Neural cell (in vitro differentiated cells): ENCODE measurements around the gene RHO.

Experiments used
- MXI1 ChIP-seq: fragments of 450-650 bp; conservative IDR thresholded peaks from 2 replicates; pipeline ENCODE4 v1.6.1; 2014; ENCODE audit warnings: antibody characterized with exemption, mild to moderate bottlenecking; ENCODE audit not compliant: poor library complexity, severe bottlenecking
- SMC3 ChIP-seq: fragments of 450-650 bp; conservative IDR thresholded peaks from 2 replicates; pipeline ENCODE4 v1.6.1; 2014; ENCODE audit warnings: antibody characterized with exemption, mild to moderate bottlenecking, moderate library complexity; ENCODE audit not compliant: poor library complexity
- TAF1 ChIP-seq: IDR thresholded peaks from 2 replicates; pipeline ENCODE4 v1.6.1; 2012; ENCODE audit warnings: low read depth
- TF ChIP-seq, protein P1 (sequence below): IDR thresholded peaks from 2 replicates; pipeline ENCODE4 v1.6.1; 2012; ENCODE audit warnings: borderline replicate concordance
- TF ChIP-seq, protein P2 (sequence below): fragments of 450-650 bp; IDR thresholded peaks from 2 replicates; pipeline ENCODE4 v1.5.1; 2014; ENCODE audit warnings: antibody characterized with exemption, mild to moderate bottlenecking, moderate library complexity; ENCODE audit not compliant: poor library complexity, severe bottlenecking

DNA sequence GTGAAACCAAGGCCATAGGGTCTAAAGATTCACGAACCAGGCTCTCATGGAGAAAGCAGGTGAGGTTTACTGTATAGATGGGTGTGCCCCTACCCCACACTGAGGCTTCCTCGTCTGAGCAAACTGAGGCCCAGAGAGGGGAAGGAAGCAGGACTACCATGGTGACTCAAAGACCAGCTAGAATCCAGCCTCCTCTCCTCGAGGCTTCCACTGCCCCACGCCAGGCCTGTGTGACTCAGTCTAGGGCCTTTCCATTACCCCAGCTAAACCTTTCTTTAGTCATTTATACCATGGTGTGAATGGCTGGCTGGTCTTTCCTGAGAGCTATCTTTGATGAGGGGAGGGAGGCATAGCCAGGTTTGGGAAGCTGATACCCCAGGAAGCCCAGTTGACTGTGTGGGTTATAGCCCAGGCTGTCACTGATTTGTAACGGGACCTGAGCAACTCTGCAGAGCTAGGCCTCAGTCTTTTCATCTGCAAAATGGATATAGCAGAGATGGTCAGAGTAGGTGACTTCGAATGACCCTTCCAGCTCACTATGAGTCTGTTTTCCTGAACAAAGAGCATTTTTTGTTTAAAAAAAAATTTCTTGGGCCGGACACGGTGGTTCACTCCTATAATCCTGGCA, 3.0 kb upstream of the RHO start:
- TF ChIP-seq TAF1 (no peak), MXI1 (no peak), SMC3 (no peak)
- TF ChIP-seq, protein P1, sequence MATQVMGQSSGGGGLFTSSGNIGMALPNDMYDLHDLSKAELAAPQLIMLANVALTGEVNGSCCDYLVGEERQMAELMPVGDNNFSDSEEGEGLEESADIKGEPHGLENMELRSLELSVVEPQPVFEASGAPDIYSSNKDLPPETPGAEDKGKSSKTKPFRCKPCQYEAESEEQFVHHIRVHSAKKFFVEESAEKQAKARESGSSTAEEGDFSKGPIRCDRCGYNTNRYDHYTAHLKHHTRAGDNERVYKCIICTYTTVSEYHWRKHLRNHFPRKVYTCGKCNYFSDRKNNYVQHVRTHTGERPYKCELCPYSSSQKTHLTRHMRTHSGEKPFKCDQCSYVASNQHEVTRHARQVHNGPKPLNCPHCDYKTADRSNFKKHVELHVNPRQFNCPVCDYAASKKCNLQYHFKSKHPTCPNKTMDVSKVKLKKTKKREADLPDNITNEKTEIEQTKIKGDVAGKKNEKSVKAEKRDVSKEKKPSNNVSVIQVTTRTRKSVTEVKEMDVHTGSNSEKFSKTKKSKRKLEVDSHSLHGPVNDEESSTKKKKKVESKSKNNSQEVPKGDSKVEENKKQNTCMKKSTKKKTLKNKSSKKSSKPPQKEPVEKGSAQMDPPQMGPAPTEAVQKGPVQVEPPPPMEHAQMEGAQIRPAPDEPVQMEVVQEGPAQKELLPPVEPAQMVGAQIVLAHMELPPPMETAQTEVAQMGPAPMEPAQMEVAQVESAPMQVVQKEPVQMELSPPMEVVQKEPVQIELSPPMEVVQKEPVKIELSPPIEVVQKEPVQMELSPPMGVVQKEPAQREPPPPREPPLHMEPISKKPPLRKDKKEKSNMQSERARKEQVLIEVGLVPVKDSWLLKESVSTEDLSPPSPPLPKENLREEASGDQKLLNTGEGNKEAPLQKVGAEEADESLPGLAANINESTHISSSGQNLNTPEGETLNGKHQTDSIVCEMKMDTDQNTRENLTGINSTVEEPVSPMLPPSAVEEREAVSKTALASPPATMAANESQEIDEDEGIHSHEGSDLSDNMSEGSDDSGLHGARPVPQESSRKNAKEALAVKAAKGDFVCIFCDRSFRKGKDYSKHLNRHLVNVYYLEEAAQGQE: no peak
- TF ChIP-seq, protein P2, sequence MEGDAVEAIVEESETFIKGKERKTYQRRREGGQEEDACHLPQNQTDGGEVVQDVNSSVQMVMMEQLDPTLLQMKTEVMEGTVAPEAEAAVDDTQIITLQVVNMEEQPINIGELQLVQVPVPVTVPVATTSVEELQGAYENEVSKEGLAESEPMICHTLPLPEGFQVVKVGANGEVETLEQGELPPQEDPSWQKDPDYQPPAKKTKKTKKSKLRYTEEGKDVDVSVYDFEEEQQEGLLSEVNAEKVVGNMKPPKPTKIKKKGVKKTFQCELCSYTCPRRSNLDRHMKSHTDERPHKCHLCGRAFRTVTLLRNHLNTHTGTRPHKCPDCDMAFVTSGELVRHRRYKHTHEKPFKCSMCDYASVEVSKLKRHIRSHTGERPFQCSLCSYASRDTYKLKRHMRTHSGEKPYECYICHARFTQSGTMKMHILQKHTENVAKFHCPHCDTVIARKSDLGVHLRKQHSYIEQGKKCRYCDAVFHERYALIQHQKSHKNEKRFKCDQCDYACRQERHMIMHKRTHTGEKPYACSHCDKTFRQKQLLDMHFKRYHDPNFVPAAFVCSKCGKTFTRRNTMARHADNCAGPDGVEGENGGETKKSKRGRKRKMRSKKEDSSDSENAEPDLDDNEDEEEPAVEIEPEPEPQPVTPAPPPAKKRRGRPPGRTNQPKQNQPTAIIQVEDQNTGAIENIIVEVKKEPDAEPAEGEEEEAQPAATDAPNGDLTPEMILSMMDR: no peak
